ENCODE results near the gene B3GAT2. TPM values are rescaled to one million over a fixed set of nuclear protein-coding genes. Genes with fewer than 3 reads are reported as not detected.

The B3GAT2 gene
- not detected for total RNA-seq
- under 1 TPM in 2 of 3 donors, not detected in 1; 0.14 to 0.43 TPM for polyA plus RNA-seq
- 0 to 2.5 (median 0.11) reads per million in 6 experiments for total RNA-seq

- peaks cover 0 to 3% (median 2%) of the 10 kb centered on the region in 3 donors for H3K36me3 Mint-ChIP-seq
- POLR2A ChIA-PET, result no interaction called here
- no peaks in the 10 kb centered on the region for H3K9me3 Mint-ChIP-seq
- peak within 1 kb of the TSS in 1 of 10 donors; percentile 9 for H3K27ac Mint-ChIP-seq
- H3K4me3 Mint-ChIP-seq, result peak within 1 kb of the TSS; percentile 59 to 96 (median 82)
- peaks cover 24 to 64% (median 52%) of the 10 kb centered on the region in 5 donors for H3K27me3 Mint-ChIP-seq
- DNase-seq (peak in 4 of 10 donors; percentile 5 to 12 (median 8)), ATAC-seq (peak; percentile 15)
- H3K4me1 Mint-ChIP-seq, result peaks cover 3 to 29% (median 23%) of the 10 kb centered on the region in 4 donors
Observed at GRCh38 chr6:70956451-70957283, at the start of gene B3GAT2. B3GAT2 (minus strand) TSS chr6:70957060; CDS start chr6:70956429, 631 bp downstream.

- Mint-ChIP-seq H3K9me3 (peaks cover 0 to 5% (median 0%) of the 10 kb centered on the region in 9 donors), H3K36me3 (peaks cover 0 to 2% (median 0%) of the 10 kb centered on the region in 3 donors), H3K27me3 (peaks cover 15 to 45% (median 17%) of the 10 kb centered on the region in 5 donors), H3K4me1 (no peaks in the 10 kb centered on the region), H3K4me3 (no peak overlapping the region), H3K27ac (no peak overlapping the region)
- ATAC-seq (no peak), DNase-seq (no peak)
- POLR2A ChIA-PET, result no interaction called here
Observed at GRCh38 chr6:70998148-70998547, 41.3 kb upstream of the B3GAT2 start.

- Mint-ChIP-seq H3K4me3 (no peak overlapping the region), H3K9me3 (peaks cover 0 to 2% (median 0%) of the 10 kb centered on the region in 9 donors), H3K4me1 (no peaks in the 10 kb centered on the region), H3K36me3 (peaks cover 0 to 2% (median 0%) of the 10 kb centered on the region in 3 donors), H3K27me3 (peaks cover 15 to 45% (median 18%) of the 10 kb centered on the region in 5 donors), H3K27ac (no peak overlapping the region)
- DNase-seq (no peak), ATAC-seq (no peak)
- POLR2A ChIA-PET, result no interaction called here
Observed at GRCh38 chr6:70997379-70997778, 40.5 kb upstream of the B3GAT2 start.

- Mint-ChIP-seq H3K27ac (no peak overlapping the region), H3K36me3 (peaks cover 0 to 2% (median 0%) of the 10 kb centered on the region in 3 donors), H3K9me3 (no peaks in the 10 kb centered on the region), H3K4me1 (no peaks in the 10 kb centered on the region), H3K4me3 (no peak overlapping the region), H3K27me3 (peaks cover 13 to 38% (median 19%) of the 10 kb centered on the region in 5 donors)
- DNase-seq, result no peak
- POLR2A ChIA-PET, result no interaction called here
- no peak for ATAC-seq
Observed at GRCh38 chr6:70996106-70996505, 39.2 kb upstream of the B3GAT2 start.

GRCh38 chr6:70995411-70995810, 38.6 kb upstream of the B3GAT2 start:
- Mint-ChIP-seq H3K36me3 (peaks cover 0 to 2% (median 0%) of the 10 kb centered on the region in 3 donors), H3K4me3 (no peak overlapping the region), H3K27ac (no peak overlapping the region), H3K27me3 (peaks cover 9 to 40% (median 19%) of the 10 kb centered on the region in 5 donors), H3K4me1 (no peaks in the 10 kb centered on the region), H3K9me3 (no peaks in the 10 kb centered on the region)
- DNase-seq (no peak), ATAC-seq (no peak)
- POLR2A ChIA-PET, result no interaction called here

GRCh38 chr6:70991253-70991652, 34.4 kb upstream of the B3GAT2 start:
- H3K27me3 Mint-ChIP-seq, result peaks cover 0 to 26% (median 8%) of the 10 kb centered on the region in 5 donors
- H3K4me3 Mint-ChIP-seq, result no peak overlapping the region
- H3K36me3 Mint-ChIP-seq, result no peaks in the 10 kb centered on the region
- no peak overlapping the region for H3K27ac Mint-ChIP-seq
- DNase-seq (no peak), ATAC-seq (no peak)
- POLR2A ChIA-PET, result no interaction called here
- no peaks in the 10 kb centered on the region for H3K4me1 Mint-ChIP-seq
- no peaks in the 10 kb centered on the region for H3K9me3 Mint-ChIP-seq

- DNase-seq (no peak), ATAC-seq (no peak)
- peaks cover 0 to 10% (median 3%) of the 10 kb centered on the region in 5 donors for H3K27me3 Mint-ChIP-seq
- no peaks in the 10 kb centered on the region for H3K36me3 Mint-ChIP-seq
- H3K27ac Mint-ChIP-seq, result no peak overlapping the region
- POLR2A ChIA-PET, result no interaction called here
- no peak overlapping the region for H3K4me3 Mint-ChIP-seq
- peaks cover 0 to 9% (median 0%) of the 10 kb centered on the region in 9 donors for H3K9me3 Mint-ChIP-seq
- H3K4me1 Mint-ChIP-seq, result no peaks in the 10 kb centered on the region
Observed at GRCh38 chr6:70985156-70985555, 28.3 kb upstream of the B3GAT2 start.

- Mint-ChIP-seq H3K27ac (no peak overlapping the region), H3K36me3 (no peaks in the 10 kb centered on the region), H3K4me3 (no peak overlapping the region), H3K9me3 (peaks cover 0 to 9% (median 0%) of the 10 kb centered on the region in 9 donors), H3K27me3 (peaks cover 0 to 6% (median 5%) of the 10 kb centered on the region in 5 donors), H3K4me1 (no peaks in the 10 kb centered on the region)
- POLR2A ChIA-PET, result no interaction called here
- DNase-seq (no peak), ATAC-seq (no peak)
Observed at GRCh38 chr6:70982747-70983146, 25.9 kb upstream of the B3GAT2 start.

GRCh38 chr6:70980727-70981126, 23.9 kb upstream of the B3GAT2 start:
- no peak for ATAC-seq
- POLR2A ChIA-PET, result no interaction called here
- Mint-ChIP-seq H3K27me3 (peaks cover 4 to 17% (median 11%) of the 10 kb centered on the region in 5 donors), H3K27ac (no peak overlapping the region), H3K9me3 (peaks cover 0 to 9% (median 0%) of the 10 kb centered on the region in 9 donors), H3K36me3 (no peaks in the 10 kb centered on the region), H3K4me1 (no peaks in the 10 kb centered on the region), H3K4me3 (no peak overlapping the region)
- DNase-seq, result no peak

GRCh38 chr6:70973604-70974003, 16.7 kb upstream of the B3GAT2 start:
- no peak for DNase-seq
- H3K4me3 Mint-ChIP-seq, result no peak overlapping the region
- H3K27me3 Mint-ChIP-seq, result peaks cover 11 to 47% (median 24%) of the 10 kb centered on the region in 5 donors
- POLR2A ChIA-PET, result no interaction called here
- no peaks in the 10 kb centered on the region for H3K4me1 Mint-ChIP-seq
- ATAC-seq, result no peak
- H3K27ac Mint-ChIP-seq, result no peak overlapping the region
- peaks cover 2 to 7% (median 2%) of the 10 kb centered on the region in 3 donors for H3K36me3 Mint-ChIP-seq
- peaks cover 0 to 9% (median 3%) of the 10 kb centered on the region in 9 donors for H3K9me3 Mint-ChIP-seq

GRCh38 chr6:70967049-70967448, 10.2 kb upstream of the B3GAT2 start:
- ATAC-seq, result no peak
- DNase-seq, result no peak
- Mint-ChIP-seq H3K4me1 (no peaks in the 10 kb centered on the region), H3K36me3 (no peaks in the 10 kb centered on the region), H3K27ac (no peak overlapping the region), H3K4me3 (no peak overlapping the region), H3K9me3 (peaks cover 0 to 4% (median 0%) of the 10 kb centered on the region in 9 donors), H3K27me3 (peaks cover 0 to 7% (median 3%) of the 10 kb centered on the region in 5 donors)
- POLR2A ChIA-PET, result no interaction called here

- POLR2A ChIA-PET, result no interaction called here
- H3K36me3 Mint-ChIP-seq, result peaks cover 0 to 3% (median 2%) of the 10 kb centered on the region in 3 donors
- H3K4me1 Mint-ChIP-seq, result peaks cover 3 to 29% (median 23%) of the 10 kb centered on the region in 4 donors
- no peak overlapping the region for H3K27ac Mint-ChIP-seq
- ATAC-seq (no peak), DNase-seq (peak in 1 of 10 donors; percentile 4)
- peak overlapping the region; percentile 57 to 96 (median 65) for H3K4me3 Mint-ChIP-seq
- H3K9me3 Mint-ChIP-seq, result no peaks in the 10 kb centered on the region
- H3K27me3 Mint-ChIP-seq, result peaks cover 24 to 64% (median 52%) of the 10 kb centered on the region in 5 donors
Observed at GRCh38 chr6:70957284-70957617, 391 bp upstream of the B3GAT2 start.

- H3K27ac Mint-ChIP-seq, result no peak overlapping the region
- H3K4me1 Mint-ChIP-seq, result peaks cover 3 to 29% (median 23%) of the 10 kb centered on the region in 4 donors
- POLR2A ChIA-PET, result no interaction called here
- no peaks in the 10 kb centered on the region for H3K9me3 Mint-ChIP-seq
- no peak for DNase-seq
- ATAC-seq, result peak; percentile 8 to 12
- H3K4me3 Mint-ChIP-seq, result peak overlapping the region; percentile 59 to 96 (median 80)
- peaks cover 0 to 3% (median 2%) of the 10 kb centered on the region in 3 donors for H3K36me3 Mint-ChIP-seq
- H3K27me3 Mint-ChIP-seq, result peaks cover 24 to 64% (median 52%) of the 10 kb centered on the region in 5 donors
Observed at GRCh38 chr6:70956191-70956450, 739 bp downstream of the B3GAT2 start.

Data from naive thymus-derived CD8-positive, alpha-beta T cell (primary cell).